Hair follicular keratinocyte (primary cell): ENCODE measurements around the gene FEM1B. TPM values are rescaled to one million over a fixed set of nuclear protein-coding genes. Genes with fewer than 3 reads are reported as not detected.

Experiments used
- total RNA-seq: library from RNA; depleted of rRNA; stranded (reverse); fragments of >200 nt; gene quantifications from 2 replicates; pipeline ENCODE4 v1.2.3, GENCODE V29; 2015

The FEM1B gene
- 27.1 and 40.2 TPM in 2 replicates for total RNA-seq

DNA sequence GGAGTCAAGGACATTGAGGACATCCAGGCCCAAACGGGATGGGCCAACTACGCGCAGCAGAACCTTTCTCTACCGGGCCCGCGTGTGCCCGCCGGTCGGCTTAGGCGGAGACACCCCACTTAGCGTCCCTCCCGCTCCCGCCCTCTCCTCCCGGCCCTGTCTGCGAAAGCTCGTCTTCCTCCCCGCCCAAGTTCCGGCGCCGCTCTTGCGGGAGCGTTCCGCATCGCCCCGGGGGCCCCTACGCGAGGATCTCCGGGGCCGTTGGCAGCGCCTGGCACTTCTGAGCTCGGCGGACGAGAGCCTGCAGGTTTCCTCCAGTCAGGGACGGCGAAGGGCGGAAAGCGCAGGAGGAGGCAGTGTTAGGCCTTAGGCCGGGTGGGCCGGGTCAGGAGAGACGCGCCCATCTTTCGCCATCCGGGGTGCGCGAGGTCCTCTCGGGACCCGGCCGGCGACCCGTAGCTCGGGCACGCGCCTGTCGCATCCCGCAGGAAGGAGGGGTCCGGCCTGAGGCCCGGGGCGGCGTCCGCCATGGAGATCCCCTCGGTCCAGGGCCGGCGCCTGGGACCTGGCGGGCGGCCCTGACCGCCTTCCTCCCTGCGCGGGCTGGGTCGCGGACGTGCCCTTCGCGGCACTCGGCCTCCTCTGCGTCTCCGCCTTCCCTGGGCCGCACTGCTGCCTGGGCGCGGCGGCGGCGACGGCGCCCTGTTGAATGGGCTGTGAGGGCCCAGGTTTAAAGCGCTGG is at the start of gene FEM1B:
FEM1B (plus strand) TSS at position 143 of the 742 bp plus-strand sequence. CDS start 673 bp downstream, outside the sequence.

DNA sequence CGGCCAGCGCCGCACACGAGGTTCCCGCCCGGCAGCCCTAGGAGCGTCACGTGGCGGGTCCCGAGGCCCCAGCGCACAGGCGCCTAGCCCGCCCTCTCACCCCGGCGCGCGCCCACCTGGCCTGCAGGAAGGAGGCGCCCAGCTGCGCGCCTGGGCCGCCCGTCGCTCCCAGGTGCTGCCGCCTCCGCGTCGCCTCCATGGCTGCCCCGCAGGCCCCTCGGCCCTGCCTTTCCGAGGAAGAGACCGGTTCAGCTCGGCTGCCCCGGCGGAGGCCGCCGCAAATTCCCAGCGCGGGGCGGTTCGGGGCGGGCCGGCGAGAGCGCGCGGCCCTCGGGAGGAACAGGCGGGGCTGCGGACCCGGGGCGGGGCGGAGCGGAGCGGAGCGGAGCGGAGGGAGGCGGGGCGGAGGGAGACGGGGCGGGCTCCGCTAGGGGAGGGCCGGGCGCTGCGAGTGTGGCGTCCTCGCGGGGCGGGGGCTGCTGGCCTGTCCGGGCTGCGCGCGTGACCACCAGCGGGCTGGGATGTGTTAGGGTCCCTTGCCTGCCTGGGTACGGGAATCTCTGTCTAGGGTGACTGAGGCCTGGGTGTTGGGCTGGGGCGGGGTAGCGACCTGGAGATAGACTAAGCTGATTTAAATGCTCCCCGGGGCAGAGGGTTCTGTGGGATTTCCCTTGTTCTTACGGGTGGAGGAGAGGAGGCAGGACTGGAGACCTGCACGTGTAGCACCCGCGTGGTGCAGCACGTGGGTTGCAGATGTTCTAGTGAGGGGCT is 48.0 kb upstream of the FEM1B start, which contains the start of gene CLN6:
CLN6 (minus strand) TSS at position 343 of the 771 bp plus-strand sequence; CDS start at position 199, 144 bp downstream.

Other genes starting within 250 kb of the FEM1B start
- gene PIAS1, start 223.4 kb upstream of the FEM1B start, total RNA-seq = 9.0 and 9.3 TPM in 2 replicates
- gene CALML4, start 72.4 kb upstream of the FEM1B start, total RNA-seq = 2.1 and 2.9 TPM in 2 replicates
- gene CLN6, start 48.0 kb upstream of the FEM1B start, total RNA-seq = 13.4 and 33.8 TPM in 2 replicates
- gene ITGA11, start 154.4 kb downstream of the FEM1B start, total RNA-seq = 0.08 and 0.27 TPM in 2 replicates